GM21737 (cell line): Measurements from ENCODE around the gene TPRG1L.

Experiments used
- ATAC-seq: cut with Tn5 transposase; IDR thresholded peaks from one replicate; pipeline ENCODE4 v1.9.1; 2021; ENCODE audit warnings: mild to moderate bottlenecking, moderate library complexity; ENCODE audit not compliant: unreplicated experiment

TPRG1L gene

DNA sequence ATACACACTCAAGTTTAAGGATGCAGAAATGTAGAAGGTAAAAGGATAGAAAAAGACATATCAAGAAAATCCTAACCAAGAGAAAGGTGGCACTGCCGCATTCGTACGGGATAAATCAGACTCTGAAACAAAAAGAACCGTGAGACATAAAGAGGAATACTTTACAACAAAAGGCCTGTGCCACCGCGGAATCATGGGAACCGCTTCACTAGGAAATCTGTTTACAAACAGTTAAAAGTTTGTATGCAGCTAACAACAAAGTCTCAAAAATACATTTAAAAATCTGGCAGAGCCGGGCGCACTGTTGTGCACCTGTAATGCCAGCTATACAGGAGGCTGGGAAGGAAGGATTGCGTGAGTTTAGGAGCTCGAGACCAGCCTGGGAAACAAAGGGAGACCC, 17.0 kb downstream of the TPRG1L start:
- ATAC-seq = no peak

DNA sequence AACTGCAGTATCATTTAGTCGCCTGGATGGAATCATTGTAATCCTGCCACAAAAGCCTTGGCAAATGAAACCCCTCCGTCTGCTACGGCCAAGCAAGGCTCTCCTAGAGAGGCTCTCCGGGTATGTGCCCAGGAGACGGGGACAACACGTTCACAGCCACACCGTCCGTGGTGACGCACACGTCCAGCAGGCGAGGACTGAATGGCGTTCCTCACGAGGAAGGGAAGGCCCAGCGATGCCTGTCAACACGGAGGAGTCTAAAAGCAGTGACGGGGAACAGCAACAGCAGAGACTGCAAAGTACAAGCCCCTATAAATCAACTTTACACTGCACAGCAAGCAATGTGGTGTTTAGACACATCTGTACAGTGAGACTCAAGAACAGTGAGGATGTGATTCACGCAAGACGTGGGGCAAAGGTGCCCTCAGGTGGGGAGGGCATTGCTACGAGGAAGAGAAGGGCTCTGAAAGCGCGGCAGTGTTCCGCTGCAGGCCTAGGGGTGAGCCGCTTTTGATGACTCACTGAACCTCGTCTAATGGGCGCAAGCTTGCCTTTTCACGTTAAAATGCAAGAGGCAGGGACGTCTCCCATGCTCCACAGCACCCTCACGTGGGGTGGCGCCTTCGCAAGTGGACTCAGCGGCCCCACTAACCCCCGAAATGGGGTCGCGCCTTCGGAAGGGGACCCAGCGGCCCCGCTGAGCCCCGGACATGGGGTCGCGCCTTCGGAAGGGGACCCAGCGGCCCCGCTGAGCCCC, 18.3 kb downstream of the TPRG1L start:
- no peak for ATAC-seq

DNA sequence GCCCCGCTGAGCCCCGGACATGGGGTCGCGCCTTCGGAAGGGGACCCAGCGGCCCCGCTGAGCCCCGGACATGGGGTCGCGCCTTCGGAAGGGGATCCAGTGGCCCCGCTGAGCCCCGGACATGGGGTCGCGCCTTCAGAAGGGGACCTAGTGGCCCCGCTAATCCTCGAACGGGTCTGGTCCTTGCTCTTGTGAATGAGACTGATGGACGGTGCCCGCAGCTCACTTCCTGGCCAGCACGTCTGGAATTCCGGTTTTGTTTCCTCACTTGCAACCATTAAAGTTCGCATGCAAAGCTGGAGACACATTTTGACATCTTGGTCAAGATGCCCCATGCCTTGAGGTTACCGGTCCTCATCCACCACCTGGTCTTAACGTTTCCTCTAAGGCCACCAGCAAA, 19.5 kb downstream of the TPRG1L start:
- no peak for ATAC-seq

DNA sequence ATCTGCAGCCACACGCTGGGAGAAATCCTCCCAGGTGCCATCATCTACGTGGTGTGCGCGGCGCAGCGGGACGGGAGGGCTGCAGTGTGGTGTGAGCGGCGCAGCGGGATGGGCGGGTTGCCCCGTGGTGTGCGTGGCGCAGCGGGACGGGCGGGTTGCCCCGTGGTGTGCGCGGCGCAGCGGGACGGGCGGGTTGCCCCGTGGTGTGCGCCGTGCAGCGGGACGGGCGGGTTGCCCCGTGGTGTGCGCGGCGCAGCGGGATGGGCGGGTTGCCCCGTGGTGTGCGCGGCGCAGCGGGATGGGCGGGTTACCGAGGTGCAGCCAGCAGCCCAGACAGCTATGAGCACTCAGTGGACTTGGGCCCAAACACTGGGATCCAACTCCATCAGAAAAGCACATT, 20.4 kb downstream of the TPRG1L start:
- ATAC-seq = no peak

DNA sequence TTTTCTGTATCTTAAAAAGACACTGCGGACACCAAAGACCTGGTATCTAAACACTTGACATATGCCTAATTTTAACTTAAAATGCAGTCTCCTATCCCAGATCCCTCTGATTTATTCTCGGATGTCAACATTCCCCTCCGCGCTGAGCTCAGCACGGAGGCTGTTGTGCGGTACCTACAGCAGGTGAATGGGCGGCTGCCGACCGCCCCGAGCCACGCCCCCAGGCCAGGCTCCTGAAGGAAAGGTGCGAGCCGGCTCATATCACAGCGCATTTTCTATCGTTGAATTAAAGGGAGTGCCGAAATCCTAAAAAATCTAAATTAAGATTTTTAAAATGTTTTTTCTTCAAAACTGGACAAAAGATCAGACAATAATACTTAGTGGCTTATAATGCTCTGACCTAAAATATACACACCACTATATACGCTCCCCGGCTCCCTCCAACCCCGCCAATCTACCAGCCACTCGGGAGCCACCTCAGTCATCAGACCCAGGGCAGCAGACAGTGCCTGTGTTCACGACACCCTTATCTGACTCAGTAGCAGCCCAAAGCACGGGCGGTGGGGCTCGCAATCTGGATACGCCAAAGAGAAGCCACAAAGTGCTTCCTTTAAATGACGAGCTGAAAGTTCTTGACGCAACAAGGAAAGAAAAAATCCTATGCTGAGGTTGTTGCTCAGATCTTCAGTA, 21.0 kb downstream of the TPRG1L start:
- no peak for ATAC-seq

DNA sequence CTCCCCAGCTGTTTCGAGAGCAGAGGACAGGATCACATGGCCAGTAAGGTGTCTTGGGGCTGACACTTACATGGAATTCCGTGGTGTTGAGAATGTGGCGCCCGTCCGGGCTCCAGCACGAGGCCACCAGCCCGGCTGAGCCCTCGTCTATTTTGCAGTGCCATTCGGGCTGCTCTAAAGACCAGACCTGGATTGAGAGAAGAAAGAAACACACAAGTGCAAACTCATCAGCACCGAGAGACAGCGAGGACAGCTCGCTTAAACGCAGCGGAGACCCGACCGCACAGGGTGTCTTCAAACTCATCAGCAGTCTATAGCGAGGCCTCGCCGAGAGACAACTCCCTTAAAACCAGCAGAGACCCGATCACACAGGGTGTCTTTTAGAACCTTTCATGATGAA, 21.8 kb downstream of the TPRG1L start:
- no peak for ATAC-seq

DNA sequence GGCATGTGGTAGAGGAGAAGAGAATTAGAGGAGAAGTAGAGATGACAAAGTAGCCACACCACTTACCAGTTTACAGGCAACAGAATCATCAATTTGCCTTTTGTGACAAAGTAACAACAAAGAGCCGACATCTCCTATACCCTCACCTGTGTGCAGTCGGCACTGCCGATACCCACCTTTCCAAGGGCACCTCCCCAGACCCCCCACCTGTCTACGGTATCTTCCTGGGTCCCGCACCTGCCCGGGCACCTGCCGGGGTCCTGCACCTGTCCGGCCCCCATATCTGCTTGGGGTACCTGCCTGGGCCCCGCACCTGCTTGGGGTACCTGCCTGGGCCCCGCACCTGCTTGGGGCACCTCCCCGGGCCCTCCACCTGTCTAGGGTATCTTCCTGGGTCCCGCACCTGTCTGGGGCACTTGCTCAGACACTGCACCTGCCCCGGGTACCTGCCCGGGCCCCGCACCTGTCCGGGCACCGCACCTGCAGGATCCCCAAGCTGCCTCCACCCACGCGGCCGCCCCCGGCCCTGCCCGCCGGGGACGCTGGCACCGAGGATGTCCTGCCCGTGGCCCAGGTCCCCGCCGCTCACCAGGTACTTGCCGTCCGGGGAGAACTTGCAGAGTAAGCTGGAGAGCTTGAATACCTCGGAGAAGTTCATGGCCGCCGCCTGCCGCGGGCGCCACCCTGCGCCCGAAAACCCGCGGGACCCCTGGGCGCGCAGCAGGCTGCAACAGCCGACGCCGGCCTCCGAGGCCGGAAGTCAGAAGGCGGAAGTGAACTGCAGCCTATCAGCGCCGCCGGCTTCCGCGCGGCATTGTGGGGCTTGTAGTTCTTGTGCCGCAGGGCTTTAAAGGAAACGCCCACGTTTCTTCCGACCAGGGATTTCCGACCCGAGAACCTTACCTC, 24.8 kb downstream of the TPRG1L start, which contains the start of gene WRAP73:
Gene WRAP73, minus strand, starts transcription at position 762 of the 906 bp plus-strand sequence. Its CDS starts 104 bp downstream, at position 658.
- peak; percentile 79 for ATAC-seq

DNA sequence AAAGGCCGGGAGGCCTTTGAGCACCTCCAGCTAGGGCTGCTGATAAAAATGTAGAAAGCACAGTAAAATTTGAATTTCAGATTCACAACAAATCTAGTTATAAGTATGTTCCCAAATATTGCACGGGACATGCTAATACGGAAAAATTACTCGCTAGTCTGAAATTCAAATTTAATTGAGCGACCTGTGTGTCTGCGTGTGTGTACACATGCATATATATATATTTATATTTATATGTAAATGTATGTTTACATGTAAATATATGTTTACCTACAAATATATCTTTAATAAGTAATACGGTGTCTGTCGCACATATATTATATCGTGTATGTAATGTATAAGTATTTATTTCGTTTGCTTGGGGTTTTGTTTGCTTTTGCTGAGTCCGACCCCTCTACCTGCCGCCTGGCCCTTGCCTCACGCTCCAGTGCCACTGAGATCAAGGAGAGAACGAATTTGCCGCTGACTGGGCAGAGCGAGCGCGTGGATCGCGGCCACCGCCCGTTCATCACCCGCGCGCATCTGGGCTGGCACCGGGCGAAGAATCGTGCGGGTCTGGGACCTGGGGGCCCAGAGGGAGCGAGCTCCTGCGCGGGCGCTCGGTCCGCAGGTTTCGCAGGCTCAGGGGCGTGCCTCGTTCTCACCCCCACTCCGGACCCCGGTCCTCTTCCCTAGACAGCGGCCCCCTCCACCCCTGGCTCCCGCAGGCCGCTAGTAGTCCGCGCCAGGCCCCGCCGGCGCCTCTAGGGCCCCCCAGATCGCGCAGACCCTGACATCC, 25.6 kb downstream of the TPRG1L start:
- ATAC-seq = no peak

DNA sequence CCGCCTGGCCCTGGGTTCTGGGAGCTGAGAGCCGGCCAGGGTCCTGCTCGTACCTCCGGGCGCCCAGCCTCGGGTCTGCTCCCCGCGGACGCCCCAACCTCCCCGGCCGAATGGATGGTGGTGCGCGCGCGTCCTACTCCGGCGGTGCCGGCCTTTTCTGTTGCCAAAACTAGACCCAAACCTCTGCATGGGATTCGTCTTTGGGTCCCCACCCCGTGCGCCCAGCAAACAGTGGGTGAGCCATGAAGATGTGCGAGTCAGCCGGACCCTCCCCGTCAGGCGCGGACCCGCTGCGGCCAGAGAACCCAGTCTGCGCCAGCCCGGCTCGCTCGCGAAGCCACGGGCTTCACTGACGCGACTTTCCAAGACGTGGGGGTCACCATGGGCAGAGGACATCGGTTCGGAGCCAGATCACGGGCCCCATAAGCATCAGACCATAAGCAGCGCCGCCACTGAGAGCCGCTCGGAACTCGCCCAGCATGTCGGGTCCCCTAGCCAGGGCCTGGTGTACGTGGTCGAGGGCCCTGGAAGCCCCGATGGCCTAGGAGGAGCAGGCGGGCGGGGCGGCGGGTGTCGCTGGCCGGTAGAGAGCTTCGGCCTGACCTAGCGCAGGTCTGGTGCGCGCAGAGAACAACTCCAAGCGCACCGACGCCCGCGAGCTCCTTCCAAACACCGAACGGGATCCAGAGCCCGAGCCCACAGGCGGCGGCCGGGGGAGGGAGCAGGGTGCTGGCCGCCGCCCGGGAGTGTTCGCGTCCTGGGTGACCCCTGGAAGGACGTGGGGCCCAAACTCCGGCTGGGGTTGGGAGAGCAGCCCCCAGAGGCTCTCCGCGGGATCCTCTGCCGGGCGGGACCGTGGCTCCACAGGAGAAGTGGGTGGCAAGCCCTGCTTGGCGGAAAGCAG, 26.5 kb downstream of the TPRG1L start:
- ATAC-seq = no peak

DNA sequence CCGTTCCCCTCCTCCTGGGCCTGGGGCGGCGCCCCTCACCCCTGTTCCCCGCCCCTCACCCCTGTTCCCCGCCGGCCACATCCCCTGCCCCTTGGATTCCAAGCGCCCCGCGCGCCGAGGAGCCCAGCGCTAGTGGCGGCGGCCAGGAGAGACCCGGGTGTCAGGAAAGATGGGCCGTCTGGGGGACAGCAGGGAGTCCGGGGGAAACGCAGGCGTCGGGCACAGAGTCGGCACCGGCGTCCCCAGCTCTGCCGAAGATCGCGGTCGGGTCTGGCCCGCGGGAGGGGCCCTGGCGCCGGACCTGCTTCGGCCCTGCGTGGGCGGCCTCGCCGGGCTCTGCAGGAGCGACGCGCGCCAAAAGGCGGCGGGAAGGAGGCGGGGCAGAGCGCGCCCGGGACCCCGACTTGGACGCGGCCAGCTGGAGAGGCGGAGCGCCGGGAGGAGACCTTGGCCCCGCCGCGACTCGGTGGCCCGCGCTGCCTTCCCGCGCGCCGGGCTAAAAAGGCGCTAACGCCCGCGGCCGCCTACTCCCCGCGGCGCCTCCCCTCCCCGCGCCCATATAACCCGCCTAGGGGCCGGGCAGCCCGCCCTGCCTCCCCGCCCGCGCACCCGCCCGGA, 27.2 kb downstream of the TPRG1L start, which contains the start of gene TP73:
Gene TP73, plus strand, starts transcription at position 587 of the 618 bp plus-strand sequence. CDS start 29,850 bp downstream, outside the sequence.
- no peak for ATAC-seq

DNA sequence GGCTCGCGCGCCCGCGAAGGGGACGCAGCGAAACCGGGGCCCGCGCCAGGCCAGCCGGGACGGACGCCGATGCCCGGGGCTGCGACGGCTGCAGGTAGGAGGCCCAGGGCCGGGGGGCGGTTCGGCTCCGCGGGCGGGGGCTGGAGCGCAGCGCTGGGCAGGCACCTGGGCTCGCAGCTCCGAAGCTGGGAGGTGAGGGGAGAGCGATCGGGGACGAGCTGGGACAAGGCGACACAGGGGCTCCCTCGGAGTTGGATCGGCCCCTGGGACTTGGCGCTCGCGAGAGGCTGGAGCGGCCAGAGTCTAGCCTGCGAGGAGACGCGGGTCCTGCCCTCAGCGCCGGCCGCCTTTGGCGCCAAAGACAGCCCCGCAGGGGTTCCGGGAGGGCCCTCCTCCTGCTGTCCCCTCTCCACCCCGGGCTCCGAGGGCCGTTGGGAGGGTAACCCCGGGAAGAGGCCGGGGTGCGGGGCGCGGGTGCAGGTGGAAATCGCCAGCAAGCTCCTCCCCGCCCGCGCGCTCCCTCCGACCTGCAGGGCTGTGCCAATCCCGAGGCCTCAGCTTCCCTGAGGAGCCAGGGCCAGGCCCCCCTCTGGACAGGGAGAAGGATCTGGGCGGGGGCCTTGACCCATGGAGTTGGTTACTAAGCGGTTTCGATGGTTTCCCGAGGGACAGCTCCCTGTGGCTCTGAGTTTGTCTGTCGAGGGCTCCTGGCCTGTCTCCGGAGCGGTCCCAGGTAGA, 27.9 kb downstream of the TPRG1L start:
- ATAC-seq = no peak

DNA sequence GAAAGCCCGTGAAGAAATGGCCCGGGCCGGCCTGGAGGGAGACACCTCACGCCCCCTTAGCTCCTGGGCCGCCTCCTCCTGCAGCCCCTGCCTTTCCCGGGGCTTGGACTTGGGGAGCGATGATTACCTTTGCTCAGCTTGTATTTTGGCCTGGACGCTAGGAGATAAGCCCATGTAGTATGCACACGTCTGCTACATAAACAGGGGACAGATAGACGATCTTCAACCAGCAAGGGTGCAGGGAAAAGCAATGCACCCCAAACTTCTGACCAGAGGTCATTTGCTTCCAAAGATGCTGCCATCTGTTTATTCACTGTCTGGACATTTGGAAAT, 28.4 kb downstream of the TPRG1L start:
- no peak for ATAC-seq

DNA sequence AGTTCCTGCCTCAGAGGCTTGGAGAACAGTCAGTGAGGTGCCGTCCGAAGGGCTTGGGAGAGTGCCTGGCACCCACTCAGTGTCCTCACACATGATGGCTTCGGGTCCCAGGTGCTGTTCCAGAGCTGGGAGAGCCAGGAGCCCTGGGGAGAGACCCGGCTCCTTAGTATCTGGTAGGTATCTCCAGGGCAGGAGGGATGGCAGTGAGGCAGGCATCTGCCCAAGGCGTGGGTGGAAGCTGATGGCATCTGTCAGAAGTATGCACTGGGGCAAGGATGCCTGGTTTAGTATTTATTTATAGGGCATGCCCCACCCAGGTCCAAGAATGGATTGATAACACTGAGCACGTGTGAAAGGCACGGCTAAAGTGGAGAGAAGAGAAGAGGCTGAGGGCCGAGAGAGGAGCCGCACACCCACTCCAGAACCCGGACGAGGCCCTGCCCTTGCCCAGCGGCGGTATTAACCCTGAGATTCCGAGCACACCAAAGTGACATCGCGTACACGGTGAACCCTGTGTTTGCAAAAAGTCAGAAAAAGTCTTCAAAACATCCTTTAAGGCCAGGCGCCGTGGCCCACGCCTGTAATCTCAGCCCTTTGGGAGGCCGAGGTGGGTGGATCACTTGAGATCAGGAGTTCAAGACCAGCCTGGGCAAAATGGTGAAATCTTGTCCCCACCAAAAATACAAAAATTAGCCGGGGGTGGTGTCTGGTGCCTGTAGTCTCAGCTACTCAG, 29.9 kb downstream of the TPRG1L start:
- no peak for ATAC-seq

DNA sequence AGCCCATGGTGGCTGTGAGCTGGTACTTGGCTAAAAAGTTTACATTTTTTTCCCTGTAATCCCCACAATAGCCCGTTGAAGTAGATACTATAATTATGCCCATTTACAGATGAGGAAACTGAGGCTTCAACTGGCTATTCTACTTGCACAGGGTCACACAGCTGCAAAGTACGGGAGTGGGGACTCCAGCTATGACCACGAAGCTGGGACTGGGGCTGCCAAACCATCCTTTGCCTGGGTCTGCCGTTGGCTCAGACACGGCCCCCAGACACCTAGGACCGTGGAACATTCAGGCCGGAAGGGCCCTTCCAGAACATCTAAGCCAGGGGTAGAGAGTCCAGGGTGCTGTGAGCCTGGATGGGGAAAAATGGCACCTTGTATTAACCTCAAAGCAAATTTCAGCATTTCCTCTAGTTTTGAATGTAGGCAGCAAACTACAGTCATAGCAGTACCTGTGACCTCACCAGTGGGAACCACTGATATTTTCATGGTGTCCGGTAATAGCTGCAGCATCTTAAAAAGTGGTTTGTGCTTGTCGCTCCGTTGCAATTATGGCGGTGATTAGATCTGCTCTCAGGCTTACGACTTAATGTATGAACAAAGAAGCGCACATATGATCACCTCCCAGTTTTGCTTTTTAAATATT, 31.8 kb downstream of the TPRG1L start:
- ATAC-seq = peak; percentile 66

DNA sequence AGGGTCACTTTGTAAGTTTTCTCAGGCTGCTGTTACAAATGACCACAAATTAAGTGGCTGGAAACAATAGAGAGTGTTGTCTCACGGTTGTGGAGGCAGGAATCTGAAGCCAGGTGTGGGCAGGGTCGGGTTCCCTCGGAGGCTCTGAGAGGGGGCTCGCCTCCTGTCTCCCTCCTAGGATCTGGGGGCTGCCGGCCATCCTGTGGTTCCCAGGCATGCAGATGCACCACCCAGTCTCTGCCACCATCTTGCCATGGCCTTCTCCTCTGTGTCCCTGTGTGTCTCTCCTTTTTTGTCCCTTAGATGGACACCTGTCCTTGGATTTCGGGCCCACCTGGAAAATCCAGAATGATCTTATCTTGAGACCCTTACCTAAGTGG, 32.3 kb downstream of the TPRG1L start:
- ATAC-seq = peak; percentile 3

DNA sequence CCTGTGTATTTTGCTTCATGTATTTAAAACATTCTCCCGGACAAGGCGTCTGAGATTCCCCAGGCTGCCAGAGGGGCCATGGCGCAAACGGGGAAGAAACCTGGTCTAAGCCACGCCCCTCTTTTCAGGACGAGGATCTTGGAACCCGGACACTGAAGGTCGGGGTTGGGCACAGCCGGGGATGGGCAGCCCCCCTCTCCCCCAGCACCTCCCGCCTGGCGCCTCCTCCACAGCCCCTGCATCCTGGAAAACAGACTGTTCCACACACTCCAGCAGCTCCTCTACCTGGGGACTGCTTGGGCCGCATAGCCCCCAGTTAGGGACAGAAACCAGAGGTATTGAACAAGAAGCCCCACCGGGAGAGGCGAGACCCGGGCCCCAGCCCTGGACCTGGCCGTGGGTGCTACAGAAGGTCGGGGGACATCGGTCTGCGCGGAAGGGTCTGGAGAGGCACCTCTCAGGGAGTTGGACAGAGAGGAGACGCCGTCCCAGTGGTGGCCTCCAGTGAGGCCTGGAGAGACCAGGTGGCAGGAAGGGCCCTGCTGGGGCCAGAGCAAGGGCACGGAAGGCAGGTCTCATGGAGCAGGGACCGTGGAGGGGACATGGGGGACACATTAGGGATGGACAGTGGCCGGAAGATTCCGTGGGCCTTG, 32.9 kb downstream of the TPRG1L start:
- no peak for ATAC-seq

DNA sequence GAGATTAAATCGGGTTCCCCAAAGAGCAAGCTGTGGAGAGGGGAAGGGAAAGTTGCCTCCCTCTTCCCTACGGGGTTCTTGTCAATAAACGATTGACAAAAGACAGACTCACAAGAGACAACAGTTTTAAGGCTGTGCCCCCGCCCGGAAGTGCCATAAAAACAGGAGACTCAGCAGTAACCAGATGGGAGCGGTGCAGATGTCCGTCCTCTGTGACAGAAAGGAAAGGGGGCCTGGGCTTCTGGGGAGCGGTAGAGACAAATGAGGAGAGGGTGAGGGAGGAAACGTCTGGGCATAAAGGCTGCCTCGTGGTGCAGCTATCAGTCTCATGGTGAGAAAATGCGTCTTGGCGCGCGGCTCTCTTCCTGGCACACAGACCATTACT, 33.4 kb downstream of the TPRG1L start:
- ATAC-seq = no peak
